K562 (cell line): ENCODE measurements around the gene CD47.

ENCODE experiments used
- CHD4 ChIP-seq: fragments of 200-600 bp; sonication (generic); IDR thresholded peaks from 3 replicates; pipeline ENCODE4 v1.6.1; 2012; ENCODE audit warnings: low read depth, mild to moderate bottlenecking, mixed read lengths, low read length, inconsistent platforms; ENCODE audit not compliant: insufficient read depth, insufficient replicate concordance, poor library complexity, severe bottlenecking
- MAFK ChIP-seq: IDR thresholded peaks from 2 replicates; pipeline ENCODE4 v1.6.1; 2011; ENCODE audit warnings: low read length, improper control_type of control experiment
- NFATC3 ChIP-seq: fragments of 450-650 bp; IDR thresholded peaks from 2 replicates; pipeline ENCODE4 v1.6.1; 2017; ENCODE audit warnings: mild to moderate bottlenecking
- PRDM10 ChIP-seq: fragments of 450-650 bp; IDR thresholded peaks from 2 replicates; pipeline ENCODE4 v1.6.1; 2018; ENCODE audit not compliant: partially characterized antibody
- SOX6 ChIP-seq: fragments of 450-650 bp; IDR thresholded peaks from 2 replicates; pipeline ENCODE4 v1.6.1; 2014; ENCODE audit warnings: mild to moderate bottlenecking

- TF ChIP-seq NFATC3 (no peak), CHD4 (no peak), SOX6 (no peak), PRDM10 (no peak), MAFK (no peak)
These were observed 61.9 kb downstream of the CD47 start for GRCh38 chr3:108028896-108029295.
